B cell (primary cell): ENCODE results near the gene VSTM1.

Source experiments
- EZH2 ChIP-seq: IDR thresholded peaks from 2 replicates; pipeline ENCODE4 v1.6.1; 2012; ENCODE audit warnings: borderline replicate concordance, low read depth, mild to moderate bottlenecking, moderate library complexity, low read length; ENCODE audit not compliant: insufficient read depth, poor library complexity, severe bottlenecking
- TF ChIP-seq, protein P1 (sequence below): fragments of 200-600 bp; IDR thresholded peaks from one replicate; pipeline ENCODE4 v1.8.0; 2022; ENCODE audit warnings: antibody characterized with exemption, mild to moderate bottlenecking

DNA sequence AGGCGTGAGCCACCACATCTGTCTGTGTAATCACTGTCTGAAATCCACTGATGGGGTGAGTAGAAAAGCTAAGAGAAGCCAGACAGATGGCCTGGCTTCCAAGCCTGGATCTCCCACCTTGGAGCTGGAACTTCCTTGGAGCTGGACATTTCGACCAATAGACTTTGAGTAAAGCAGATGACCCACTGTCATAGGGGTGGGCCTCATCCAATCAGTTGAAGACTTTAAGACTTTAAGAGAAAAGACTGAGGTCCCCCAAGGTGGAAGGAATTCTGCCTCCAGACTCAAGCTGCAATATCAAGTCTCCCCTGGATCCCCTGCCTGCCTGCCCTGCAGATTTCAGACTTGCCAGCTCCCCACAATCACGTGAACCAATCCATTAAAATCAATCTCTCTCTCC, 20.7 kb downstream of the VSTM1 start:
- TF ChIP-seq, protein P1, sequence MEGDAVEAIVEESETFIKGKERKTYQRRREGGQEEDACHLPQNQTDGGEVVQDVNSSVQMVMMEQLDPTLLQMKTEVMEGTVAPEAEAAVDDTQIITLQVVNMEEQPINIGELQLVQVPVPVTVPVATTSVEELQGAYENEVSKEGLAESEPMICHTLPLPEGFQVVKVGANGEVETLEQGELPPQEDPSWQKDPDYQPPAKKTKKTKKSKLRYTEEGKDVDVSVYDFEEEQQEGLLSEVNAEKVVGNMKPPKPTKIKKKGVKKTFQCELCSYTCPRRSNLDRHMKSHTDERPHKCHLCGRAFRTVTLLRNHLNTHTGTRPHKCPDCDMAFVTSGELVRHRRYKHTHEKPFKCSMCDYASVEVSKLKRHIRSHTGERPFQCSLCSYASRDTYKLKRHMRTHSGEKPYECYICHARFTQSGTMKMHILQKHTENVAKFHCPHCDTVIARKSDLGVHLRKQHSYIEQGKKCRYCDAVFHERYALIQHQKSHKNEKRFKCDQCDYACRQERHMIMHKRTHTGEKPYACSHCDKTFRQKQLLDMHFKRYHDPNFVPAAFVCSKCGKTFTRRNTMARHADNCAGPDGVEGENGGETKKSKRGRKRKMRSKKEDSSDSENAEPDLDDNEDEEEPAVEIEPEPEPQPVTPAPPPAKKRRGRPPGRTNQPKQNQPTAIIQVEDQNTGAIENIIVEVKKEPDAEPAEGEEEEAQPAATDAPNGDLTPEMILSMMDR, result no peak
- TF ChIP-seq EZH2, result no peak
